GM19438 (cell line): ENCODE data around the gene MYO3B.

Source experiments
- ATAC-seq: cut with Tn5 transposase; IDR thresholded peaks from one replicate; pipeline ENCODE4 v1.9.1; 2021; ENCODE audit warnings: low read depth; ENCODE audit not compliant: unreplicated experiment

MYO3B gene

GRCh38 chr2:170292415-170292814 is 114.5 kb downstream of the MYO3B start:
- no peak for ATAC-seq

GRCh38 chr2:170297496-170297895 is 119.5 kb downstream of the MYO3B start:
- ATAC-seq: no peak

- ATAC-seq: peak; percentile 86
Measured at GRCh38 chr2:170298115-170298514, 120.2 kb downstream of the MYO3B start.

GRCh38 chr2:170298861-170299429 is 121.0 kb downstream of the MYO3B start:
- ATAC-seq: no peak

- no peak for ATAC-seq
Measured at GRCh38 chr2:170300993-170301392, 123.0 kb downstream of the MYO3B start.

- ATAC-seq: no peak
Measured at GRCh38 chr2:170301626-170302025, 123.7 kb downstream of the MYO3B start.

- ATAC-seq: no peak
Measured at GRCh38 chr2:170305711-170306110, 127.8 kb downstream of the MYO3B start.

- ATAC-seq: no peak
Measured at GRCh38 chr2:170306293-170306873, 128.4 kb downstream of the MYO3B start.

GRCh38 chr2:170307052-170307451 is 129.1 kb downstream of the MYO3B start:
- no peak for ATAC-seq

- ATAC-seq: no peak
Measured at GRCh38 chr2:170307555-170308351, 129.8 kb downstream of the MYO3B start.

- no peak for ATAC-seq
Measured at GRCh38 chr2:170310876-170311502, 133.0 kb downstream of the MYO3B start.

GRCh38 chr2:170313347-170313991 is 135.5 kb downstream of the MYO3B start:
- no peak for ATAC-seq

GRCh38 chr2:170313992-170314348 is 136.0 kb downstream of the MYO3B start:
- ATAC-seq: no peak

- ATAC-seq: no peak
Measured at GRCh38 chr2:170314744-170315447, 136.9 kb downstream of the MYO3B start.

GRCh38 chr2:170320948-170321347 is 143.0 kb downstream of the MYO3B start:
- ATAC-seq: no peak

GRCh38 chr2:170321526-170321925 is 143.6 kb downstream of the MYO3B start:
- ATAC-seq: no peak

- no peak for ATAC-seq
Measured at GRCh38 chr2:170322140-170322766, 144.3 kb downstream of the MYO3B start.

- ATAC-seq: no peak
Measured at GRCh38 chr2:170323743-170324142, 145.8 kb downstream of the MYO3B start.

- no peak for ATAC-seq
Measured at GRCh38 chr2:170324640-170325046, 146.7 kb downstream of the MYO3B start.

- ATAC-seq: no peak
Measured at GRCh38 chr2:170330881-170331280, 152.9 kb downstream of the MYO3B start.
